Measurements from ENCODE around the gene KIAA0513. TPM values are rescaled to one million over a fixed set of nuclear protein-coding genes. Genes with fewer than 3 reads are reported as not detected.

The KIAA0513 gene
- total and polyA plus RNA-seq, 2 of the 13 experiments (the other 11 are each of a cell fraction or from before 2014, with no cell fraction given): 1.8 TPM

DNA sequence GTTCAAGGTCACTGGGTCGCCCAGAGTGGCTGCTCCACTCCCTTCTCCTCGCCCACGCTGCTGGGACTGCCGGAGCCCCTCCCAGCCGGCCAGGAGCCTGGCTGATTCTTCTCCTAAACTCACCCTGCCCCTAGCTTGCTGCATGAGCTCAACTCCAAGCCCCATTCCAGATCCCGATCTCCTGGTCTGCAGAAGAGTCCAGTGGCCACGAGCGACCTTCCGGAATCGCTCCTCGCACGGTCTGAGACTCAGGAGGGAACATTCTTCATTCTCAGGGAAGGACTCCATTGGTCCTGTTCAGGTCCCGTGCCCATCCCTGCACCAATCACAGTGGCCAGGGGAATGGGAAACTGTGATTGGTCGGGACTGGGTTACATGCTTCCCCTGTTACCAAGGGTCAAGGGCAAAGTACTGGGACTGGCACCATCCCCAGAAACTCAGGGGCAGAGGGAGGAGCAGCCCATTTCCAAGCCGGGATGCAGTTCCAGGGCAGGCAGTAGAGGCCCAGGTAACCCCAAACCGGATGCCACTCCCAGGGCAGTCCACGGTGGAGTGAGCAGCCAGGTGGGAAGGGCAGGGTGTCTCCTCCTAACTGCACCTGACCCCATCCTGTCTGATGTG is 109.2 kb downstream of the KIAA0513 start (continued):
- TF ChIP-seq, protein P1, sequence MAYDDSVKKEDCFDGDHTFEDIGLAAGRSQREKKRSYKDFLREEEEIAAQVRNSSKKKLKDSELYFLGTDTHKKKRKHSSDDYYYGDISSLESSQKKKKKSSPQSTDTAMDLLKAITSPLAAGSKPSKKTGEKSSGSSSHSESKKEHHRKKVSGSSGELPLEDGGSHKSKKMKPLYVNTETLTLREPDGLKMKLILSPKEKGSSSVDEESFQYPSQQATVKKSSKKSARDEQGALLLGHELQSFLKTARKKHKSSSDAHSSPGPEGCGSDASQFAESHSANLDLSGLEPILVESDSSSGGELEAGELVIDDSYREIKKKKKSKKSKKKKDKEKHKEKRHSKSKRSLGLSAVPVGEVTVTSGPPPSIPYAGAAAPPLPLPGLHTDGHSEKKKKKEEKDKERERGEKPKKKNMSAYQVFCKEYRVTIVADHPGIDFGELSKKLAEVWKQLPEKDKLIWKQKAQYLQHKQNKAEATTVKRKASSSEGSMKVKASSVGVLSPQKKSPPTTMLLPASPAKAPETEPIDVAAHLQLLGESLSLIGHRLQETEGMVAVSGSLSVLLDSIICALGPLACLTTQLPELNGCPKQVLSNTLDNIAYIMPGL (CRISPR knock-in tag; IDR thresholded peaks at IDR 0.05; ENCODE audit: borderline replicate concordance in 1 of 2, low read depth in 1 of 2): no peak; a peak in 2 of 4 replicates
- no peak for TF ChIP-seq STAG1 (CRISPR knock-in tag; IDR thresholded peaks at IDR 0.05)
- TF ChIP-seq, protein P2, sequence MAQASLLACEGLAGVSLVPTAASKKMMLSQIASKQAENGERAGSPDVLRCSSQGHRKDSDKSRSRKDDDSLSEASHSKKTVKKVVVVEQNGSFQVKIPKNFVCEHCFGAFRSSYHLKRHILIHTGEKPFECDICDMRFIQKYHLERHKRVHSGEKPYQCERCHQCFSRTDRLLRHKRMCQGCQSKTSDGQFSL (CRISPR knock-in tag; IDR thresholded peaks at IDR 0.05): no peak
- TF ChIP-seq, protein P3, sequence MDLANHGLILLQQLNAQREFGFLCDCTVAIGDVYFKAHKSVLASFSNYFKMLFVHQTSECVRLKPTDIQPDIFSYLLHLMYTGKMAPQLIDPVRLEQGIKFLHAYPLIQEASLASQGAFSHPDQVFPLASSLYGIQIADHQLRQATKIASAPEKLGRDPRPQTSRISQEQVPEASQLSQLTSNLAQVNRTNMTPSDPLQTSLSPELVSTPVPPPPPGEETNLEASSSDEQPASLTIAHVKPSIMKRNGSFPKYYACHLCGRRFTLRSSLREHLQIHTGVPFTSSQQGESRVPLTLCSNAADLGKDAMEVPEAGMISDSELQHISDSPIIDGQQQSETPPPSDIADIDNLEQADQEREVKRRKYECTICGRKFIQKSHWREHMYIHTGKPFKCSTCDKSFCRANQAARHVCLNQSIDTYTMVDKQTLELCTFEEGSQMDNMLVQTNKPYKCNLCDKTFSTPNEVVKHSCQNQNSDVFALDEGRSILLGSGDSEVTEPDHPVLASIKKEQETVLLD (CRISPR knock-in tag; IDR thresholded peaks at IDR 0.05; ENCODE audit: low read depth): peak; percentile 56; the same call in 1 of the 2 replicates
- TF ChIP-seq ZNF644 (CRISPR knock-in tag; IDR thresholded peaks at IDR 0.05; ENCODE audit: low read depth): no peak
- peak; percentile 73; the same call in 1 of the 2 replicates for TF ChIP-seq ZNF746 (CRISPR knock-in tag; IDR thresholded peaks at IDR 0.05)
- TF ChIP-seq, protein P4, sequence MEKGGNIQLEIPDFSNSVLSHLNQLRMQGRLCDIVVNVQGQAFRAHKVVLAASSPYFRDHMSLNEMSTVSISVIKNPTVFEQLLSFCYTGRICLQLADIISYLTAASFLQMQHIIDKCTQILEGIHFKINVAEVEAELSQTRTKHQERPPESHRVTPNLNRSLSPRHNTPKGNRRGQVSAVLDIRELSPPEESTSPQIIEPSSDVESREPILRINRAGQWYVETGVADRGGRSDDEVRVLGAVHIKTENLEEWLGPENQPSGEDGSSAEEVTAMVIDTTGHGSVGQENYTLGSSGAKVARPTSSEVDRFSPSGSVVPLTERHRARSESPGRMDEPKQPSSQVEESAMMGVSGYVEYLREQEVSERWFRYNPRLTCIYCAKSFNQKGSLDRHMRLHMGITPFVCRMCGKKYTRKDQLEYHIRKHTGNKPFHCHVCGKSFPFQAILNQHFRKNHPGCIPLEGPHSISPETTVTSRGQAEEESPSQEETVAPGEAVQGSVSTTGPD (CRISPR knock-in tag; IDR thresholded peaks at IDR 0.05): no peak
- TF ChIP-seq TBX3 (IDR thresholded peaks at IDR 0.05; ENCODE audit: borderline replicate concordance): no peak
- TF ChIP-seq HOXA7 (CRISPR knock-in tag; IDR thresholded peaks at IDR 0.05): no peak
- peak; percentile 59; the same call in 1 of the 2 replicates for TF ChIP-seq ZFP90 (CRISPR knock-in tag; IDR thresholded peaks at IDR 0.05; ENCODE audit: borderline replicate concordance)
- peak; percentile 37; the same call in 1 of the 2 replicates for TF ChIP-seq PPARG (CRISPR knock-in tag; conservative IDR thresholded peaks at IDR 0.05)
- no peak for TF ChIP-seq ZNF20 (CRISPR knock-in tag; IDR thresholded peaks at IDR 0.05)
- TF ChIP-seq ZNF329 (CRISPR knock-in tag; IDR thresholded peaks at IDR 0.05; ENCODE audit: low read depth): peak; percentile 19; the same call in 1 of the 2 replicates
- no peak for TF ChIP-seq ZSCAN22 (CRISPR knock-in tag; IDR thresholded peaks at IDR 0.05)
- TF ChIP-seq TARDBP (CRISPR knock-in tag; IDR thresholded peaks at IDR 0.05): peak; percentile 96
- peak; percentile 7; the same call in 1 of the 2 replicates for TF ChIP-seq JUN (CRISPR knock-in tag; IDR thresholded peaks at IDR 0.05)
- no peak for TF ChIP-seq NFIC (IDR thresholded peaks at IDR 0.05; ENCODE audit: low read length)
- TF ChIP-seq CHD2 (IDR thresholded peaks at IDR 0.05; ENCODE audit: low read depth, low read length): no peak
- peak; percentile 98 for TF ChIP-seq RFX5 (IDR thresholded peaks at IDR 0.05; ENCODE audit: low read depth, low read length)
- peak; percentile 86; the same call in 1 of the 2 replicates for TF ChIP-seq KLF15 (CRISPR knock-in tag; IDR thresholded peaks at IDR 0.05; ENCODE audit: borderline replicate concordance)
- TF ChIP-seq SATB2 (CRISPR knock-in tag; IDR thresholded peaks at IDR 0.05): 0 out of 2 replicates have a peak, but pooled peaks have one; percentile 51
- TF ChIP-seq, protein P5, sequence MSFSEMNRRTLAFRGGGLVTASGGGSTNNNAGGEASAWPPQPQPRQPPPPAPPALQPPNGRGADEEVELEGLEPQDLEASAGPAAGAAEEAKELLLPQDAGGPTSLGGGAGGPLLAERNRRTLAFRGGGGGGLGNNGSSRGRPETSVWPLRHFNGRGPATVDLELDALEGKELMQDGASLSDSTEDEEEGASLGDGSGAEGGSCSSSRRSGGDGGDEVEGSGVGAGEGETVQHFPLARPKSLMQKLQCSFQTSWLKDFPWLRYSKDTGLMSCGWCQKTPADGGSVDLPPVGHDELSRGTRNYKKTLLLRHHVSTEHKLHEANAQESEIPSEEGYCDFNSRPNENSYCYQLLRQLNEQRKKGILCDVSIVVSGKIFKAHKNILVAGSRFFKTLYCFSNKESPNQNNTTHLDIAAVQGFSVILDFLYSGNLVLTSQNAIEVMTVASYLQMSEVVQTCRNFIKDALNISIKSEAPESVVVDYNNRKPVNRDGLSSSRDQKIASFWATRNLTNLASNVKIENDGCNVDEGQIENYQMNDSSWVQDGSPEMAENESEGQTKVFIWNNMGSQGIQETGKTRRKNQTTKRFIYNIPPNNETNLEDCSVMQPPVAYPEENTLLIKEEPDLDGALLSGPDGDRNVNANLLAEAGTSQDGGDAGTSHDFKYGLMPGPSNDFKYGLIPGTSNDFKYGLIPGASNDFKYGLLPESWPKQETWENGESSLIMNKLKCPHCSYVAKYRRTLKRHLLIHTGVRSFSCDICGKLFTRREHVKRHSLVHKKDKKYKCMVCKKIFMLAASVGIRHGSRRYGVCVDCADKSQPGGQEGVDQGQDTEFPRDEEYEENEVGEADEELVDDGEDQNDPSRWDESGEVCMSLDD (CRISPR knock-in tag; IDR thresholded peaks at IDR 0.05; ENCODE audit: borderline replicate concordance): no peak; the same call in 1 of the 2 replicates

All from HepG2 (cell line).